GM13977 (cell line): ENCODE data around the gene RBM46.

Source experiments
- DNase-seq: peaks from one replicate; pipeline ENCODE4 v3.0.0; 2012; ENCODE audit warnings: low spot score
- CTCF ChIP-seq: IDR thresholded peaks from 2 replicates; pipeline ENCODE4 v1.5.1; 2012; ENCODE audit warnings: mild to moderate bottlenecking, control low read depth; ENCODE audit not compliant: insufficient read depth; ENCODE audit errors: extremely low read depth, missing control alignments
- in situ Hi-C: fragments of 300-500 bp; cut with MboI; formaldehyde crosslinking; loops from one replicate; pipeline ENCODE4 v1.12.0; 2022; ENCODE audit warnings: low sequenced_read_pairs, low pct_unique_long_range_greater_than_20kb, mixed read lengths, inconsistent platforms; ENCODE audit not compliant: unreplicated experiment

The RBM46 gene

GRCh38 chr4:154740462-154740861, 40.6 kb upstream of the RBM46 start:
- no peak for DNase-seq
- no peak for TF ChIP-seq CTCF
- in situ Hi-C loops, result no loop called here

- no peak for TF ChIP-seq CTCF
- in situ Hi-C loops, result no loop called here
- no peak for DNase-seq
Measured at GRCh38 chr4:154741131-154741665, 39.9 kb upstream of the RBM46 start.

GRCh38 chr4:154741922-154742850, 38.9 kb upstream of the RBM46 start:
- in situ Hi-C loops, result no loop called here
- no peak for TF ChIP-seq CTCF
- peak; percentile 26 for DNase-seq

GRCh38 chr4:154743683-154744340, 37.3 kb upstream of the RBM46 start, which contains the start of gene LRAT:
Gene LRAT (plus strand): TSS chr4:154744000. CDS start chr4:154744327, 327 bp downstream.
- in situ Hi-C loops, result no loop called here
- TF ChIP-seq CTCF, result no peak
- DNase-seq, result peak; percentile 50

- peak; percentile 10 for DNase-seq
- in situ Hi-C loops, result no loop called here
- TF ChIP-seq CTCF, result no peak
Measured at GRCh38 chr4:154744341-154744926, 36.6 kb upstream of the RBM46 start.

- no peak for DNase-seq
- TF ChIP-seq CTCF, result no peak
- in situ Hi-C loops, result no loop called here
Measured at GRCh38 chr4:154757713-154758112, 23.4 kb upstream of the RBM46 start.
